Measurements from ENCODE around the gene USH2A.

DNA sequence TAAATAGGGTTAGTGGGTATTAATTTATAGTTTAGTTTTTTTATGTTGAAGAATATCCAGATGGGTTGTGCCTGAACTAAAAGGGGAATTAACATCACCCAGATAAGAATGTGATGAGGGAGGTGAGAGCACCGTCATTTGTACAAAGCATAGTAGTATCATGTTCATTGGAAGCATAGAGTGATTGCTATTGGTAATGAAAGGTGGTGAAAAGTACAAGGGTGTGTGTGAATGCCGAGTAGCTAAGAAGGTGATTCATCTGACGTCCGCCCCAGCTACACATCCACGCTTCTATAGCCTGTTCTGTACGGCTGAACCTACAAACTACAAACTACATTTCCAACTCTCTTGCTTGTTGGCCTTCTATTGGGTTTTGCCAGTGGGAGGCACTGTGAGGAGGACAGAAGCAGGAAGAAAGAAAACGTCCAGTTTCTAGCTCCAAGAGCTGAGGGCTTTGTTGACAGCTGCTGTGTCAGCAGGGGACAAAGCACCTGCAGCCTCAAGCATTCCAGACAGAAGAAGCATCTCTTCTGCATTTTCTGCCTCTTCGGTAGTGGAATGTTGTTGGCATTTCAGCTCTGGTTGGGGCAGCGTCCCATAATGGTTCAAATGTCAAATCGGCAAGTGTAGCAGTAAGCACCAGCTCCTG is 451.3 kb downstream of the USH2A start:
- TF ChIP-seq, protein P1, sequence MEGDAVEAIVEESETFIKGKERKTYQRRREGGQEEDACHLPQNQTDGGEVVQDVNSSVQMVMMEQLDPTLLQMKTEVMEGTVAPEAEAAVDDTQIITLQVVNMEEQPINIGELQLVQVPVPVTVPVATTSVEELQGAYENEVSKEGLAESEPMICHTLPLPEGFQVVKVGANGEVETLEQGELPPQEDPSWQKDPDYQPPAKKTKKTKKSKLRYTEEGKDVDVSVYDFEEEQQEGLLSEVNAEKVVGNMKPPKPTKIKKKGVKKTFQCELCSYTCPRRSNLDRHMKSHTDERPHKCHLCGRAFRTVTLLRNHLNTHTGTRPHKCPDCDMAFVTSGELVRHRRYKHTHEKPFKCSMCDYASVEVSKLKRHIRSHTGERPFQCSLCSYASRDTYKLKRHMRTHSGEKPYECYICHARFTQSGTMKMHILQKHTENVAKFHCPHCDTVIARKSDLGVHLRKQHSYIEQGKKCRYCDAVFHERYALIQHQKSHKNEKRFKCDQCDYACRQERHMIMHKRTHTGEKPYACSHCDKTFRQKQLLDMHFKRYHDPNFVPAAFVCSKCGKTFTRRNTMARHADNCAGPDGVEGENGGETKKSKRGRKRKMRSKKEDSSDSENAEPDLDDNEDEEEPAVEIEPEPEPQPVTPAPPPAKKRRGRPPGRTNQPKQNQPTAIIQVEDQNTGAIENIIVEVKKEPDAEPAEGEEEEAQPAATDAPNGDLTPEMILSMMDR (IDR thresholded peaks at IDR 0.05): no peak
- no peak for TF ChIP-seq POLR2A (IDR thresholded peaks at IDR 0.05)
